H4 (cell line): ENCODE measurements around the gene MEST. TPM values are rescaled to one million over a fixed set of nuclear protein-coding genes. Genes with fewer than 3 reads are reported as not detected.
"Not testable (repeated sequence)": the region's sequence is repeated elsewhere in the genome, so short reads cannot be mapped to it uniquely, and the experiment has no call there.

Source experiments
- DNase-seq: peaks from one replicate; pipeline ENCODE4 v3.0.0-alpha.2; 2015; ENCODE audit warnings: low spot score
- total RNA-seq: library from RNA; depleted of rRNA; stranded (reverse); fragments of >200 nt; shearing (Covaris generic); gene quantifications from 2 replicates; pipeline ENCODE4 v1.2.3, GENCODE V29; 2014; rRNA removed

MEST gene
- total RNA-seq, 1 experiment from 2014 or later = 0.06 TPM

DNA sequence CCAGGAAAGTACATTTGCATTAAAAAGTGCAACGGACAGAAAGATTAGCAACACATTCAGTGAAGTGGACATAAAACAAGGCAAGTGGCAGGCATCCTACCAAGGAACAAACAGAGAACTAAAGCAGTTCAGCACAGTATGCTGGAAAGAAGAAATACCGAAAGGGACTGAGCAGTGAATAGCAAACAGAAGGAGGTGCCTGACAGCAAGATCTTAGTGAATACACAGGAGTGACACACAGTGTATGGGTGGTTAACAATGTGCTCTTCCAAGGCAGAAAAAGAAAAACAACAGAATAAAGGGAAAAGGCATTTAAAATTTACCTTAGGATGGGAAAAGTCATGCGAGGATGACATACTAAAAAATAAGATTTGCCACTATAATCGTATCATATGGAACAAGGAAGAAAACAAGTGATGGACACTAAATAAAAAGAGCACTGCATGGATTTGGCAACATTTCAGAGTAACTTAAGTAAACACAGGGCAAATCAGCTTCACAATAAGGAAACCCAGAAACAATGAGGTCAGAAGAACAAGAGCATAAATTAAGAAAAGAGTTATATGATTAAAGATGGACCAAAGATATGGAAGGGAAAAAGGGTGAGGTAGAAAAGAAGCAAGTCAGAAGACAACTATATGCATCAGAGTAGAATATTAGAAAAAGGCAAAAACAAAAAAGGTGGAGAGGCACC lies 29.5 kb downstream of the MEST start:
- no peak for DNase-seq

DNA sequence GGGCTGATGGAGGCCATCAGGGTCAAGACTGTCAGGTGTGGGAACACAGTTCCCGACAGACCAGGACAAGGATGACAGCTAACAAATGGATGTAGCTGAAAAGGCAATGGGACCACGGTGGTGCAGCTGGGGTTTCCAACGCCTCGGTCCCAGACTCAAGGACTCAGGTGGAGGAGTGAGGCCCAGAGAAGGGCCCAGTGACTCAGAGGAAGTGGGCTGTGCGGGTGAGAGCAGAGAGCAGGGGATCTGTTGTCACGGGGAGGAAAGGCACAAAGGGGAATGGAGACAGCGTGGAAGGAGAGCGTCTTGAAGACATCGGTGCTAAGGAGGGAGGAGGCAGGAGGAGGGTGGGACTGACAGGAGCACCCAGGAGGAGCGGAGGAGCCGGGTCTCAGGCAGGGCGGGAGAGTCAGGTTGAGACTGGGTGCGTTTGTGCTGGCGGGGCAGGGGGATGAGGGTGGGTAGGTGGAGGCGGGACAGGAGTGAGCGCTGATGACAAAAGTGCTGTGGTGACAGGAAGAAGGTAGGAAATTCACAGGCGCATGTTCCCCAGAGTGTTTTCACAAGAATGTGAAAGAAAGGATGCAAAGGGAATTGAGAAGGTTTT lies 31.7 kb downstream of the MEST start:
- DNase-seq = not testable (repeated sequence)

DNA sequence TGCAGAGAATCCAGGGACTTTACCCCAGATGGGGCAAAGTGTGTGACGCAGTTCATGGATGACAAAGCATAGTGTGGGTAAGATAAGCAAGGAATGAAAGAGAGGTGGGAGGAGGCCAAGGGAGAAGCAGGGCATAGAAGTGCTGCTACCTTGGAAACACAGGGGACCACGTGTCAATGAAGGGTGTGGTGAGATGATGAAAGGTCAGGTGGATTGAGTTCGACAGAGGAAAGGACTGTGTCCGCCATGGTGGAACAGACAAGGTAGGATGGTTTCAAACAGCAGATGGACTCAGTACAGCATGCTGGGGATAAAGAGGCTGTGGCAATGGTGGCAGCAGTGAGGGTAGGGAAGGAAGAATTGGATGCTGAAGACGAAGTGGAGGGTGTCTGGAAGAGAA lies 32.7 kb downstream of the MEST start:
- no peak for DNase-seq

DNA sequence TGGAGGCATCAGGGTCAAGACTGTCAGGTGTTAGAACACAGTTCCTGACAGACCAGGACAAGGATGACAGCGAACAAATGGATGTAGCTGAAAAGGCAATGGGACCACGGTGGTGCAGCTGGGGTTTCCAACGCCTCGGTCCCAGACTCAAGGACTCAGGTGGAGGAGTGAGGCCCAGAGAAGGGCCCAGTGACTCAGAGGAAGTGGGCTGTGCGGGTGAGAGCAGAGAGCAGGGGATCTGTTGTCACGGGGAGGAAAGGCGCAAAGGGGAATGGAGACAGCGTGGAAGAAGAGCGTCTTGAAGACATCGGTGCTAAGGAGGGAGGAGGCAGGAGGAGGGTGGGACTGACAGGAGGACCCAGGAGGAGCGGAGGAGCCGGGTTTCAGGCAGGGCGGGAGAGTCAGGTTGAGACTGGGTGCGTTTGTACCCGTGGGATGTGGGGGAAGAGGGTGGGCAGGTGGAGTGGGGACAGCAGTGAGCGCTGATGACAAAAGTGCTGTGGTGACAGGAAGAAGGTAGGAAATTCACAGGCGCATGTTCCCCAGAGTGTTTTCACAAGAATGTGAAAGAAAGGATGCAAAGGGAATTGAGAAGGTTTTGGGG lies 36.0 kb downstream of the MEST start:
- not testable (repeated sequence) for DNase-seq

DNA sequence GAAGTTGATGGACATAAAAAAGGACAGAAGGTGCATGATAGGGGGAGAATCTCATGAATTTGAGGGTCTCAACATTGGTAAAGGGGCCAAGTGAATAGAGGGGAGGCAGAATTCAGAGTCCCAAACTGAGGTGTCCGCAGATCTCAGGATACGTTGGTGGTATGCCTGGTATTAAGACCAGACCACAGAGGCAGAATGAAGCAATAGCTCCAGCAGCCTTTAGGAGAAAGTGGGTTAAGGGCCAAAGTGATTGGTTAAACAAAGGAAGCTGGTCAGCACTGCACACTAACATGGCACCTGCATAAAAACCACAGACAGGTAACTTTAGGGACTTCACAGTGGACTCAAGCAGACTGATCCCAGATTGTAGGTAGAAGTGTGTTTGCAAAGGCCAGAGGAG lies 37.5 kb downstream of the MEST start:
- DNase-seq = no peak

DNA sequence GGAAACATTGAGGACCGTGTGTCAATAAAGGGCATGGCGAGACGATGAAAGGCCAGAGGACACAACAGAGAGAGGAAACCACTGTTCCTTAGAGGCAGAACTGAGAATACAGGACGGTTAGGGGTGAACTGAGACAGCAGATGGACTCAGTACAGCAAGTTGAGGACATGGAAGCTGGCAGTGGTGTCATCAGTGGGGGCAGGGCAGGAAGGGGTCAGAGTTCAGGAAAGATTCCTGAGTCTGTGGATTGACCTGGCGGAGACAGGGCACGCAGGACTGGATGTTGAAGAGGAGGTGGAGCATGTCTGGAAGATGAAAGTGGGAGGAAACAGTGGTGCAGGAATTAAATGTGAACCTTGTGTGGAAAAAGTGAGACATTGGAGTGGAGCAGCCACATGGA lies 46.0 kb downstream of the MEST start:
- DNase-seq = not testable (repeated sequence)

DNA sequence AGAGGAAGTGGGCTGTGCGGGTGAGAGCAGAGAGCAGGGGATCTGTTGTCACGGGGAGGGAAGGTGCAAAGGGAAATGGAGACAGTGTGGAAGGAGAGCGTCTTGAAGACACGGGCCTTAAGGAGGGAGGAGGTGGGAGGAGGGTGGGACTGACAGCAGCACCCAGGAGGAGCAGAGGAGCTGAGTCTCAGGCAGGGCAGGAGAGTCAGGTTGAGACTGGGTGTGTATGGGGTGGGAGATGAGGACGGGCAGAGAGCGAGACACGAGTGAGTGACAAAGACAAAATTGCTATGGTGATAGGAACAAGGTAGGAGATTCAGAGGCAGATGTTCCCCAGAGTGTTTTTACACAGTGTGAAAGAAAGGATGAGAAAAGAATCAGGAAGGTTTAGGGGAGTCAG lies 49.4 kb downstream of the MEST start:
- DNase-seq = not testable (repeated sequence)

DNA sequence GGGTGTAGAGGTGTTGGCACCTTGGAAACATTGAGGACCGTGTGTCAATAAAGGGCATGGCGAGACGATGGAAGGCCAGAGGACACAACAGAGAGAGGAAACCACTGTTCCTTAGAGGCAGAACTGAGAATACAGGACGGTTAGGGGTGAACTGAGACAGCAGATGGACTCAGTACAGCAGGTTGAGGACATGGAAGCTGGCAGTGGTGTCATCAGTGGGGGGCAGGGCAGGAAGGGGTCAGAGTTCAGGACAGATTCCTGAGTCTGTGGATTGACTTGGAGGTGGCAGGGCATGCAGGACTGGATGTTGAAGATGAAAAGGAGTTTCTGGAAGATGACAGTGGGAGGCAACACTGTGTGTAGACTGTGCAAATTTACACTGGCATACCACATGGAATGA lies 50.4 kb downstream of the MEST start:
- not testable (repeated sequence) for DNase-seq

DNA sequence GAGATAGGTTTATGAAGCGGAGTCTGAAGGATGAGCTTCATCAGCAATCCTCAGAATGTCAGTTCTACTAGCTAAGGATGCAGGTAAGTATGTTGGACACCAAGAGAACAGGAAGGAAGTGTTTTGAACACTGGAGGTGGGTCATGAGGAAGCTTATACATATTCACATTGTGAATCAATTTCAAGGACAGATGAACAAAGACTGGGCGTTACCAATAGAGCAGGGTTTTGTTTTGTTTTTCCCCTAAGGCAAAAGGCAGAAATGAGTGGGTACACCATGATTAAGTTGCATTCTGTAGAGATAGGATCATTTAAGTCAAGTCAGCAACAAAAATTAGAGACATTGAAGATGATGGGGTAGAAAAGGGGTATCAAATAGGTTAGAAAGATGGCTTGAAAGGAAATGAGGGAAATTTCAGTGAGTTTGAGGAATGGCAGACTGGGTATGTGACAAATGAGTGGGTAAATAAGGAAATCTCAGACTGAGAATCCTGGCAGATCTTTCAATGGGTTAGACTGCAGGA lies 51.7 kb downstream of the MEST start:
- no peak for DNase-seq

DNA sequence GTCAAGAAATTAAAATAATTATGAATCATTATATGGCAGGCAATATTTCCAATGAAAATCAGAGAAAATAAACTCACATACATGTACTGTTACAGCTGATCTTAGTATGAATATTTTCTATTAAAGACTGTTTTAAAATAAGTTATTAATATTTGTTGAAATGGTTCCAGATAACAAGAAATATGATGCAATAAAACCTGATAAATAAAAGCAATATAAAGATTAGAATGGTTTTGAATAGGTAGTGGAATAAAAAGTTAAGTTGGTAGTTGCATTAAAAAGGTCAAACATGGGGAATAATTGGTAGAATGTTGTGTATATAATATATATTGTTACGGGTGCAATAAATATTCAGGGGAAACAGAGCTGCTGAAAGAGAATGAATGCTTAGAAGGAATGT lies 52.5 kb downstream of the MEST start:
- no peak for DNase-seq

DNA sequence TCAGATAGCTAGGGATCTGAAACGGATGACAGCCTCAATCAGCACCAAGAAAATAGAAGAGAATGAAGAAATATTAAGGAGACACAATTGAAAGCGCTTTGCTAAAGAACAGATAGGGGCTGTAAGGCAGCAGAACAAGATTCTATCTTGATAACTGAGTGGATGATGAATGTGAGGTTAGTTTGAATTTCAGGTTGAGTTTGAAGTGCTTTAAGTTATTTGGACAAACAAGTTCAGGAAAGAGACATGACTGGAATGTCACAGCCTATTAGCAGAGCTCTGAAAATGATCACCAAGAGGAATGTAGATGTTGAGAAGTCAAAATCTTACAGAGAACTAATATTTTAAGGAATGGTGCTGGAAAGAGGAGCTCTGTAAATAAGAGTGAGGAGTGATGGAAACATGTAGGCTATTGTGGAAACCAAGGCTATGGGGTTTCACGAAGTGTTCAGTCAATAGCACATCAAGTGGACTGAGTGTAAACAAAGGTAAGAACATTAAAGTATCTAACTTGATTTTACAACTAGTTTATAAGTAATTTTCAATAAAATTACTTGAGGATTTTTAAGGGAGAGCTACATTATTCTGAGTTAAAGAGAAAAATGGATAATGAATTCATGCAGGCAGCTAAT lies 61.6 kb downstream of the MEST start:
- DNase-seq = no peak

DNA sequence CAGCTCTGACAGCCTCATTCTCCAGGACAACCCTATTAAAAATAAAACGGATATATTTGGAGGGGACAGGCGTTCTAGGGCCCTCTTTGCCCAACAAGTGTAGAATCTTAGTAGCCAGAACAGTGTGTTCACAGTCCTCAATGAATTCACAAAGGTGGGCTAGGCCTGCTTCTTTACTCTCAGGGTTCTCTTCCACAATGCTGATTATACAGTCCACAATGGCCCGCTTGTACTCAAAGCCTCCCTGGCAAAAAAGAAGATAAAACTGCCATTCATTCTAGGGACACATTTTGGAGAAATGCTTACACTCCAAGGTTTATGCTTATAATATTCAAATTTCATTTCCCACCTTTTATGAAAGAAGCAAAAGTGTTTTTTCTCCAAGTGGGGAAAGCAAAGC lies 62.6 kb downstream of the MEST start:
- DNase-seq = no peak

Other genes starting within 250 kb of the MEST start
- not detected in 2 replicates for gene CPA2, start 225.2 kb upstream of the MEST start, total RNA-seq
- 6.8 and 22.7 TPM in 2 replicates for gene CPA4, start 198.9 kb upstream of the MEST start, total RNA-seq
- not detected in 2 replicates for gene CPA5, start 147.3 kb upstream of the MEST start, total RNA-seq
- not detected in 2 replicates for gene CPA1, start 111.6 kb upstream of the MEST start, total RNA-seq
- gene CEP41, start 51.1 kb upstream of the MEST start, total RNA-seq = 17.7 and 36.0 TPM in 2 replicates
- gene COPG2, start 176.7 kb downstream of the MEST start, total RNA-seq = 39.2 and 41.3 TPM in 2 replicates
- gene TSGA13, start 194.5 kb downstream of the MEST start, total RNA-seq = not detected in 2 replicates
- gene KLF14, start 242.1 kb downstream of the MEST start, total RNA-seq = 0.64 TPM in 1 of 2 replicates, not detected in the other